HG02571 (cell line): ENCODE measurements around the gene VEZF1.

Experiments
- ATAC-seq: cut with Tn5 transposase; IDR thresholded peaks from one replicate; pipeline ENCODE4 v1.9.1; 2021; ENCODE audit warnings: mild to moderate bottlenecking, moderate library complexity; ENCODE audit not compliant: unreplicated experiment

Gene VEZF1

DNA sequence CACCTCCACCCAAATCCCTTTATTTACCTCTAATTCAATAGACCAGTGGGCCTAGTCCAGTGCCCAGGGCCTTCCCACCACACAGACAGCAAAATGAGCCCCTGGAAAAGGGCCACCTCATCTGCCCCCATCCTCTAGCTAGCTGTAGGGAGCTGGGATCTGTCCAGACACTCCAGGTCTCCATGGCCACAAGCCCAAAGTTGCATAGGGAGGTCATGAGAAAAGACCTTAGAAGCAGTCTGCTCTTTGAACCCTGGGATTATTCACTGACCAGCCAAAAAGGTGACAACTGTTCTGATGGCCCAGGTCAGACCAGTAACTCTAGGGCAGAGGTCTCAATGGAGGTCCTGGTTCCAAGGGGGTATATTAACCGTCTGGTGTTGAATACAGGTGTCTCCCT, 34.8 kb downstream of the VEZF1 start:
- ATAC-seq = no peak

- ATAC-seq = no peak
Observed at GRCh38 chr17:57949649-57950048, 38.4 kb downstream of the VEZF1 start.

DNA sequence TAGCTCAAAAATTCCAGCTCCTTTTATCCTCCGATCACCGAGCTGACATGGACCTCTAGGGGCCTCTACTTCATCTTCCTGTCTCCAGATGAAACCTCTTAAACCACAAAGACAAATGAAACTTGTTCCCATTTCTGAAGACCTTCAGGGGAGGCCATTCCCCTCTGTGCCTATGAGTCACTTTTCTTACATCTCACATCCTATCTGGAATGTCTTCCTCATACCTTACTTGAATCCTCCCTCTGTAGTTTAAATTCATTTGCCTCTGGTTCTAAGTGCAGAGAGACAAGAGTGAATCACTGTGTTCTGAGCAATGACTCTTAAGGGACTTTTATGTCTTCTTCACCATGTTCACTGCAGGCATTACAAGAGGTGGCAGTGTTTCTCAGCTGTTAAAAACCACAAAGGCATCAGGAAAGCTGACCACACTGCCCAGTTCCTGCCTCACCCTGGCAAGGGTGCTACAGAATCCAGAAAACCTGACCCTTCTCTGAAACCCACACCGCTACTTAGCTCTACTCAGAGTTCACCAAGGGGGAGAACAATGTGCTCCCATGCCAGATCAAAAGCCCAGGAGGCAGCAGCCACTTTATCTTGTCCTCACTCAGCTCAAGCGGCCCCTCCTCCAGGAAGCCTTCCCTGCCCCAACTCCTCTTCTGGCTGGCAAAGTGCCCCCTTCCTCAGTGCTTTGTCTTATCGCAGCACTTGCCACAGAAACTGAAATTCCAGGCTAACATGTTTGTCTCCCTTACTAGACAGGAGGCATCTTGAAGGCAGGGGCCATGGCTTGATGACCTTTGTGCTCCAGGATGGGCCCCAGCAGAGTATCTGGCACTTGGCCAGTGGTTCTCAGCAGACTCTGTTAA, 39.3 kb downstream of the VEZF1 start:
- no peak for ATAC-seq

DNA sequence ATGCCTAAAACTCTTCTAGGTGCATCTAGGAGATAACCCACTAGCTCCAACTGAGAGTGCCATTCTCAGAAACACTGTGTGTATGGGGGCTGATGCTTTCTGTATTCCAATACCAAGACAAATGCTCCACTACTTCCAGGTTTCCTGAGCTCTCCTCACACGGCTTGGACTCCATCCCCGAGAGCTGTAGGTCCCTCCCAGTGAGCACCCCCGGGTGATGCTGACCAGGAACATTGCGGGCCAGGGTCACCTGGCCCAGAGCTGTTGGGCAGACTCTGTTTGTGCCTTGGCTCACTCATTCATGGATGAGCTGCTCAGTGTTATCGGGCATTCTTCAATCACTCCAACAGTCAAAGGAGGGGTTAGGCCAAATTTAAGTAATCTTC, 39.9 kb downstream of the VEZF1 start:
- ATAC-seq = no peak

DNA sequence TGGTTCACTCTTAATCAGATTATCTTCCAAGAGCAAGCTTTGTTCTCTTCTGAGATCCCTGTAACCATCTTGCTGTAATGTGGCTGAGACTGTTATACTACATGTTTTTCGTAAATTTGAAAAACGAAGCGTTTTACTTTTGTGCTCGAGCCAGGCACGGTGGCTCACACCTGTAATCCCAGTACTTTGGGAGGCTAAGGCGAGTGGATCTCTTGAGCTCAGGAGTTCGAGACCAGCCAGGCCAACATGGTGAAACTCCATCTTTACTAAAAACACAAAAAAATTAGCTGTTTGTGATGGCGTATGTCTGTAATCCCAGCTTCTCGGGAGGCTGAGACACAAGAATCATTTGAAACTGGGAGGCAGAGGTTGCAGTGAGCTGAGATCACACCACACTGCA, 40.7 kb downstream of the VEZF1 start:
- no peak for ATAC-seq

DNA sequence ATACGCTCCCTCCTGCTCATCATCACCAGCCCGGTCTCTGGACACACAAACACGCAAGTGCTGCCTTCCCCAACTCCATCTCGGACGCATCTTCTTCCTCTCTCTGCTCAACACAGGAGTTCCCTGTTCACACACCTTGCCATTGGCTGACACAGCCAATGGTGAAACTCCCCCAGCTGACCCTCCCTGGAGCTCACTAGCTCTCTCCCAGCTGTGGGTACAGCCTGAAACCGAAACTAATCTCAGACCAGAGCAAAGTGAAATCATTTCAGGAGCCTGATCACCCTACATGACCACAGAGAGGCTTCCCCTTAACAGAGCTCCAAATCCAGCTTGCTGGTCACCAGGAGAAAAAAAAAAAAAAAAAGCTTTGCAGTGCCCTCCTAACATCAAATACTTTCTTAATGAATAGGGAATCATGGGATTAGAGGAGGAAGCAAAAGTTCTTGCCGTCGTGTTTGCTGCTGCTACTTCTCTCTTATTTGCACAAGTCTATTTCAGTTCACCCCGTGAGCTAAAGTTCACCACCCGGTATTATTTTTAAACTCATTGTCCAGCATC, 41.2 kb downstream of the VEZF1 start:
- peak; percentile 74 for ATAC-seq

DNA sequence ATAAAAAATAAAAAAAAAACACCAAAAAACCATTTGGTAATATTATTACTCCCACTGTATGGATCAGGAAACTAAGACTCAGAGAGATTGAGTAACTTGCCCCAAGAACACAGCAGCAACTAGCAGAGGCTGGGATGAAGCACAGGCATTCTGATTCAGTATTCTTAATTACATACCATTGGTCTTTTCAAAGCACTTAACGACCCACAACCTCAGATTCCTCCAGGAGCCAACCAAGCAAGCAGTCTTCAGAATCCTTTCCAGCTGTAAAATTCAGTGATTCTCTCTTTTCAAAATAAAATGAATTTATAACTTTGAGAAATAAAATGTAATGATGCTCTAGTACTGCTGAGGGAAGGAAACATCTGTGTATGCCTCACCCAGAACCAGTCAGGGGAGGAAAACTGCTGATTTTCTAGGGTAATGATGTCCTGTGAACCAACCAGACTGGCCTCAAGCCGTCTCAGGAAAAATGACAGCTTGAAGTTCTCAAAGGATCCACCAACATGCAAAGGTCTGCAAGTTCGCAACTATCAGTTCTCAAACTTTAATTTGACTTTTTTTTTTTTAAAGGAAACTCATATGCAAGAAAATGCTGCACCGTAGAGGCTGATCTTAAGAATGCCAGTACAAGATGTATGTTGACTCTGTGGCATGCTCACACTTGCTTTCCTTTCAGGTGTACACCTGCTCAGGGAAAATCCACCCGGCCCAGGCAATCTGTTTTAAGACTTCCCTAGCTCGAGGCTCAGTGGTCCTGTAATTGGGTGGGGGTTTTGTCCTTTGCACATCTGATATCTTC, 41.9 kb downstream of the VEZF1 start:
- ATAC-seq = peak; percentile 11

DNA sequence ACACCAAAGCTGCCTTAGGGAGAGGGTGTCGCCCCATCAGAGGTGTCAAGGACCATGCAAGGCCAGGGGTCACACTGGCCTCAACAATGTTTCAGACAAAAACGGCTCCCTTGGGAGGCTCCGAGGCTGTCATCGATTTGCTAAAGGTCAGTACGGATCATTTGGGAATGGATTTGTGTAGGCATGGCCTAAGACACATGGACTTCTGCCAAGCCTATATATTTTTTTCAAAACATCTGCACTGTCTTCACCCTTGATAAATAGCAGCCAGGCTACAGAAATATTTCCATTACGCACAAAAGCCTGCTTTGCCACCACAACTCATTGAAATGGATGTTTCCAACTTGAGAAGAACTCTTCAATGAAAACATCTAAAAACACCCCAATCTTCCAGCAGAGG, 43.1 kb downstream of the VEZF1 start:
- no peak for ATAC-seq

DNA sequence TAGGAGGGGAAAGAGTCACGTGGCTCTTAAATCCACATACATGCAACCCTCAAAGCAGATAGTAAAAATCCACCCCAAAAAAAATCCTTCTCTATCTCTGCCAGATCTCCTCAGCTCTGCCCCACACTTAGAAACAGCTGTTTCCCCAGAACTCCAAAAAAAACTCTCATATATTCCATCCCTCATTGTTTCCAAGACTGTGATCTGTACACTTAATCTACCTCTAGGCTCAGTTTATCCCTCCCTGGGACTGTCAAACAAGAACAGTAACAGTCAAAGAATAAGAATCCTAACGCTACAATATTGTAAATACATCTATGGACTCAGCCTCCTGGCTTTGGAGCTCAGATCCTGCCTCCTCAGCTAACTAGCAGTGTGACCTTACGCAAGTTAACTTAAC, 44.4 kb downstream of the VEZF1 start:
- ATAC-seq = no peak

- ATAC-seq = no peak
Observed at GRCh38 chr17:57943140-57943539, 44.9 kb downstream of the VEZF1 start.

- no peak for ATAC-seq
Observed at GRCh38 chr17:57941384-57942370, 46.4 kb downstream of the VEZF1 start.

- ATAC-seq = no peak
Observed at GRCh38 chr17:57940653-57941329, 47.3 kb downstream of the VEZF1 start.

GRCh38 chr17:57940231-57940630, 47.8 kb downstream of the VEZF1 start:
- no peak for ATAC-seq

DNA sequence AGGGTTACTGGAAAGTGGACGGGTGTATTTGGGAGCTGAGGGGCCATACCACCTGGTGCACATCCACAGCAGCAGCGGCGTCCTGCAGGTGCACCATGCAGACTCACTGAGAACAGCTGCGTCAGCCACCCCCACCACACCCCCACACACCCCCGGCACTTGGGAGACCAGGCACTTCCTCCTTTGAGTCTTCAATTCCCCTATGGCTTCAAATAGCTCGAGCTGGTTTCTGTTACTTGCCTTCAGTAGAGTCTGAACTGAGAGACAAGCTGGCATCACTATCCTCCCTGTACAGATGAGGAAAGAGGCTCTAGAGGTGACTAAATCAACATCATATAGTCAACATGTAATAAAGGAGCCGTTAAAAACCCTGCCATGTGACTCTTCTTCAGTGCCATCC, 48.3 kb downstream of the VEZF1 start:
- ATAC-seq = peak; percentile 50

DNA sequence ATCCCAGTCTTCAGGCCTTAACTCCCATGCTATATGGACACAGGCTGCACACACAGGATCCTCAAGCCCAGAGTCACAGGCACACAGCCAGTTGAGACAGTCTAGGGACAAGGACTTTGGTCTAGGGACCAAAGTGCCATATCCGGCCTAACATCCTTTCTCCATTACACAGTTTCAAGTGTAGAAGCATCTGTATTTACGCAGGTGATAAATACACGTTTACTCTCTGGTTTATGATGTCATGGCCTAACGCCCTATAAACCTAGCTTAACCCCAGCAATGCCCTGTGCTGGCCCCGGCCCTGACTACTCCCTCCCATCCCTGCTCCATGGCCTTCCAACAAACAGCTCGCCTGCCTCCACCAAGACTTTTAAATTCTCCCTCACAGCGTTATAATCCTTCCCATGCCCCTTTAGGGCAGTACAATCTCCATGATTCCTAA, 50.0 kb downstream of the VEZF1 start:
- no peak for ATAC-seq

DNA sequence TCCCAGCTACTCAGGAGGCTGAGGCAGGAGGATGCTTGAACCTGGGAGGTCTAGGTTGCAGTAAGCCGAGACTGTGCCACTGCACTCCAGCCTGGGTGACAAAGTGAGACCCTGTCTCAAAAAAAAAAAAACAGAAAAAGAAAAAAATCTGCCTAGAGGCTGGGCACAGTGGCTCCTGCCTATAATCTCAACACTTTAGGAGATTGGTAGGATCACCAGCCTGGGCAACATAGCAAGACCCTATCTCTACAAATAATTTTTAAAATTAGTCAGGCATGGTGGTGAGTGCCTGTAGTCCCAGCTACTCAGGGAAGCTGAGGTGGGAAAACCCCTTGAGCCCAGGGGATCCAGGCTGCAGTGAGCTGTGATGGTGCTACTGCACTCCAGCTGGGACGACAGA, 50.6 kb downstream of the VEZF1 start:
- no peak for ATAC-seq

DNA sequence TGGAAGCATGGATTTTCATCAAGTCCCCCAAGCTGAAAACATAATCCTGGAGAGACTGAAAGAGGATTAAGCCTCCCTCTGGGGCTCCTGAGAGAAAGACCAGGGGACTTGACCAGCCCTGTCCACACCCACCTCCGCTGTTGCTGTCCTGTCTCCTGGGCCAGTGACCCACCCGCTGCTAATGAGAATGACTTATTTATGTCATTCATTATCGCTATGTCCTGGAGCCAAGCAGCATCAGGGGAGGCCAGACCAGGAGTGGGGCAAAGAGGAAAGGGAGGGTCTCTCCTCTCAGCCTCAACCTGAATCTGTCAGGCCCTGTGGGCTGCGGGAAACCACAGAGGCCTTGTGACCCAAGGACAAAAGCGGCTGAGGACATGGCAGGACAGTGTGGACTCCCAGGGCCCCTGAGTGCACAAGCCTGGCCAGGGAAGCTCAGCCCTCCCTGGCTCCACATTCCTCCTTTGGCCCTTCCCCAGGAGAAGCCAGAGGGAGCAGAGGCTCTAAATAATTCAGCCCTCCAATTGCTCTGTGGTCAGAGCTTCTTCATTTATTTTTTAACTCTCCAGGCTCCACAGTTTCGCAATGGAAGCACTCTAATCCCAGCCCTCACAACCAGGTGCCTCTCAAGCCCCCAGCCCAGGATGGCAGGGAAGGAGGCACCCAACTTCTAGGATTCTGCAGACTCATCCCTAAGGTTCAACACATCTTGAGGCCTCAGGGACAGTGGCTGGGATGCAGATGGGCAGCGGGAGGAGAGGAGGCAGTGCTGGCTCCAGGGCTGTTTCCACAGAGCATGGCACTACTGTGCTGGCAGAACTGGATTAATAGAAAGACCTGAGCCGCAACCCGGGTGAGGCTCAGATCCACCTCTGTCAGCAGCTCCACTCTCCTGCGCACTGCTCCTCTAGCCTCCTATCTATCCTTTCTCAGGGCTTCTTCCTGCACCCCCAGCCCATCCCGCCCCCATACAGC, 51.9 kb downstream of the VEZF1 start:
- ATAC-seq = no peak

DNA sequence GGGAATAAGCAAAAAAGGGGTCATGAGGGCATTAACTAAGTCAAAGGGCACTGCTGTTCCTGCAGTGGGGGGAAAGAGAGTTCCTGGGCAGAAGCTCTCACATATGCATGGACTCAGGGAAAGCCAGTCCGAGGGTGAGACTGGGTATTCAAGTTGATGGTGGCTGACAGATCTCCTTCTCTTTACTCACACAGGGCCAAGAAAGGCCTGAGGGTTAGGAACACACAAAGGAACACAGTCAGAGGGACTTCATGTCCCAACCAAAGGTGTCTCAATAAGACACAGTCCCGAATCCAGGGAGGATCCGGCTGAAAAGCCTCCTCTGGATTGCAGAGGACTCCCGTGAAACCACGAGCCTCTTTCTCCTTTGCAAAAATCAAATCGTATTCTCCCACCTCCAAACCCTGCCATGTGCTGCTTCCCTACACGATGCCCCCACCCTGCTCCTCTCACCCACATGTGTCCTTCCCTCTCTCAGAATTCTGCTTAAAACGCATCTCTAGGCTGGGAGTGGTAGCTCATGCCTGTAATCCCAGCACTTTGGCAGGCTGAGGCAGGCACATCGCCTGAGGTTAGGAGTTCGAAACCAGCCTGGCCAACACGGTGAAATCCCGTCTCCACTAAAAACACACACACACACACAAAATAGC, 56.4 kb downstream of the VEZF1 start:
- no peak for ATAC-seq
